Adrenal gland (tissue), 12 donors: ENCODE measurements around the gene LTB4R. TPM values are rescaled to one million over a fixed set of nuclear protein-coding genes. Genes with fewer than 3 reads are reported as not detected.
A peak's percentile ranks its signal among the peaks of the same experiment; 100 is the strongest.

Experiments
- DNase-seq, 7 donors: peaks; one replicate each; pipeline ENCODE4 v3.0.0-alpha.2; 2019 to 2020
- H3K27ac ChIP-seq, 5 donors: fragments of 200-600 bp; sonication (generic) in 4 of 5; 1 replicate in 3 of 5; 2 replicates in 2 of 5; pipeline versions ENCODE4 v1.5.1 to v1.8.0; 2016 to 2020; ENCODE audit warnings: mild to moderate bottlenecking in 1 of 5
- H3K27me3 ChIP-seq: fragments of 200-600 bp; 2 replicates; pipeline ENCODE4 v1.8.0; 2021
- H3K36me3 ChIP-seq, 2 donors: fragments of 200-600 bp; replicated peaks in 1 of 2; 1 replicate in 1 of 2; 2 replicates in 1 of 2; pipeline versions ENCODE4 v1.5.1 to v1.8.0; 2018 to 2022
- H3K4me1 ChIP-seq, 2 donors: fragments of 200-600 bp; replicated peaks in 1 of 2; 1 replicate in 1 of 2; 2 replicates in 1 of 2; pipeline versions ENCODE4 v1.5.1 to v1.8.0; 2018 to 2021
- H3K4me3 ChIP-seq, 4 donors: fragments of 200-600 bp; sonication (generic) in 3 of 4; one replicate each; pipeline ENCODE4 v1.5.1; 2016 to 2018
- H3K9me3 ChIP-seq, 3 donors: fragments of 200-600 bp; sonication (generic) in 1 of 3; replicated peaks in 1 of 3; 1 replicate in 2 of 3; 2 replicates in 1 of 3; pipeline versions ENCODE4 v1.5.1 to v1.8.0; 2016 to 2021
- POLR2A ChIP-seq, 2 donors: fragments of 450-650 bp; IDR thresholded peaks; one replicate each; pipeline ENCODE4 v1.6.1; 2017; ENCODE audit warnings: antibody characterized with exemption in 2 of 2, mild to moderate bottlenecking in 2 of 2, moderate library complexity in 1 of 2
- WGBS, 4 donors: extraction: QIAGEN DNeasy Blood & Tissue Kit in 2 of 4; methylation state at CpG; one replicate each; pipeline versions ENCODE4 v1.1.5 to v1.1.7; 2013 to 2017; 5-methylcytosine and 5-hydroxymethylcytosine counted together
- intact Hi-C, 2 donors: fragments of 100-400 bp; cut with DNase I; formaldehyde crosslinking; loops; one replicate each; pipeline versions ENCODE4 v1.14.1 to v1.15.0; 2022 to 2023
- polyA plus RNA-seq, 3 donors: library from polyadenylated mRNA; stranded (reverse); fragments of 200-250 nt in 2 of 3; fragments of 350-450 nt in 1 of 3; fragmentation: Illumina TruSeq in 1 of 3; extraction: RNeasy Lipid Tissue Mini Kit (QIAGEN cat#74804) in 1 of 3; gene quantifications; one replicate each; pipeline ENCODE4 v1.2.3, GENCODE V29; 2013 to 2014
- total RNA-seq, 9 donors: library from RNA; depleted of rRNA in 4 of 9; stranded (reverse); fragments of >200 nt in 4 of 9; fragments of 120-200 nt in 1 of 9; fragmentation: NEBNext Ultra II Directional in 1 of 9; extraction: Animal tissue kit (Norgen Biotek cat#: 25700) in 1 of 9; gene quantifications; one replicate each; pipeline versions ENCODE4 v1.1.0 to v1.2.4, GENCODE V29; 2013 to 2023
- TF ChIP-seq, protein P1 (sequence below), 6 experiments: fragments of 450-650 bp in 4 of 6; fragments of 200-600 bp in 2 of 6; sonication (generic) in 1 of 6; IDR thresholded peaks; 1 replicate in 5 of 6; 2 replicates in 1 of 6; pipeline versions ENCODE4 v1.5.1 to v1.8.0; 2016 to 2021; ENCODE audit warnings: antibody characterized with exemption in 6 of 6, mild to moderate bottlenecking in 2 of 6, moderate library complexity in 1 of 6
- donor health status: healthy with polysubstance abuse.
- donor health status: Bipolar disorder and iron deficiency.
- donor health status: DM: yes; HTN: yes; CAD: no.
- donor health status: DM: no; HTN: no; CAD: no.
- donor health status: DM: no; HTN: no; CAD: no.
- donor health status: DM: yes; HTN: yes; CAD: no.

The LTB4R gene
- total and polyA plus RNA-seq, 12 donors: 1.4 to 30.2 (median 11.6) TPM

DNA sequence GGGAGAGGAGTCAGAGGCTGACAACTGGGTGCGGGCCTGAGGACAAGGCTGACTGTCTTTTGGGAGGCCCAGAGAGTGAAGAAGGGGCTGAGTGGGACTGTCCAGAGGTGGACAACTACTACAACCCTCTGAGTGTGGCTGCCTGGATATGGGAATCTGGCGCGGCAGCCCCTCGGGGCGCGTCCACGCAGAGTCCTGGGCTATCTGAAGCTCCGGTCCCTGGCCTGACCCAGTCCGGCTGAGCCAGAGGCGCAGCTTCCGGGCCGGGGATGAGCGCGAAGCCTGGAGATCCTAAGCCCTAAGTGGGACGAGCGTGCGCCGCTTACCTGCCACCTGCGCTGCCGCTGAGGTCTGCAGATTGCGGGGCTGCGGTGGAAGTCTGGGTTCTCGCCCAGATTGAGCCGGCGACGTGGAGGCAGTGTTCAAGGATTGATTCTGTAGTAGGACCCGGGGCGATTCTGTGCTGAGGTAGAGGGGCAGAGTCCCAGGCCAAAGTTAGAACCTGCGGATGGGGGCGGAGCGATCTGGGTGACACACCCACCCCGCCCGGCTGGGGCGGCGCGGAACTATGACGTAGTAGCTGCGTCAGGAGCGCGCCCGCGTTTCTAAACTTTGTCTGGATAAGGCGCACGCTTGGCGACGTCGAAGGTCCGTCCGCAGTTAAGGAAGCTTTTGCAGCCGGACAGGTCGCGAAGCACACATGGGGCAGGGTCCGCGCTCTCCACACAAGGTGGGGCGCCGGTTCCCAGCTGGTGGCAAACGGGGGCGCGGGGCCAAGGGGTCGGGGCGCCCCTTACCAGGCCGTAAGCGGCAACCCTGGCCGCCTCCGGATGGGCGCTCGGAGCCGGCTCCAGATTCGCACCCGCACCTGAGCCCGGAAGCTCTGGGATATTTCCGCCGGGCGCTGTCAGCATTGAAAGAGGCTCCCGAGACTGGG, 11.8 kb upstream of the LTB4R start, which contains the start of the genes DHRS1 and NOP9:
Gene DHRS1 (minus strand): TSS at position 526 of the 937 bp plus-strand sequence. CDS start 674 bp downstream, outside the sequence.
Gene NOP9 (plus strand): TSS at position 596 of the 937 bp plus-strand sequence. CDS start 105 bp downstream, at position 701.
- Histone ChIP-seq H3K36me3 (peaks cover 0 to 44% of the 10 kb centered on the region in 2 donors), H3K27me3 (no peaks in the 10 kb centered on the region), H3K4me3 (peak within 1 kb of the TSS; percentile 33 to 84 (median 80)), H3K9me3 (no peaks in the 10 kb centered on the region), H3K4me1 (peaks cover 19 to 31% of the 10 kb centered on the region in 2 donors), H3K27ac (peak within 1 kb of the TSS in 4 of 5 donors; percentile 28 to 87 (median 82))
- DNase-seq: peak; percentile 89 to 97 (median 94)
- intact Hi-C loops: loop anchor here in 1 of 2 donors (10.0 kb wide), 2 partner anchors 55 to 245 kb away; partner anchors contain the start of genes CARMIL3 and TINF2
- WGBS, 4 donors: 1 to 3% (median 1%) methylated on average over 8 to 75 of the region's 75 CpGs
- TF ChIP-seq POLR2A (IDR thresholded peaks at IDR 0.05): peak; percentile 61 to 73
- TF ChIP-seq, protein P1, sequence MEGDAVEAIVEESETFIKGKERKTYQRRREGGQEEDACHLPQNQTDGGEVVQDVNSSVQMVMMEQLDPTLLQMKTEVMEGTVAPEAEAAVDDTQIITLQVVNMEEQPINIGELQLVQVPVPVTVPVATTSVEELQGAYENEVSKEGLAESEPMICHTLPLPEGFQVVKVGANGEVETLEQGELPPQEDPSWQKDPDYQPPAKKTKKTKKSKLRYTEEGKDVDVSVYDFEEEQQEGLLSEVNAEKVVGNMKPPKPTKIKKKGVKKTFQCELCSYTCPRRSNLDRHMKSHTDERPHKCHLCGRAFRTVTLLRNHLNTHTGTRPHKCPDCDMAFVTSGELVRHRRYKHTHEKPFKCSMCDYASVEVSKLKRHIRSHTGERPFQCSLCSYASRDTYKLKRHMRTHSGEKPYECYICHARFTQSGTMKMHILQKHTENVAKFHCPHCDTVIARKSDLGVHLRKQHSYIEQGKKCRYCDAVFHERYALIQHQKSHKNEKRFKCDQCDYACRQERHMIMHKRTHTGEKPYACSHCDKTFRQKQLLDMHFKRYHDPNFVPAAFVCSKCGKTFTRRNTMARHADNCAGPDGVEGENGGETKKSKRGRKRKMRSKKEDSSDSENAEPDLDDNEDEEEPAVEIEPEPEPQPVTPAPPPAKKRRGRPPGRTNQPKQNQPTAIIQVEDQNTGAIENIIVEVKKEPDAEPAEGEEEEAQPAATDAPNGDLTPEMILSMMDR (IDR thresholded peaks at IDR 0.05): no peak

DNA sequence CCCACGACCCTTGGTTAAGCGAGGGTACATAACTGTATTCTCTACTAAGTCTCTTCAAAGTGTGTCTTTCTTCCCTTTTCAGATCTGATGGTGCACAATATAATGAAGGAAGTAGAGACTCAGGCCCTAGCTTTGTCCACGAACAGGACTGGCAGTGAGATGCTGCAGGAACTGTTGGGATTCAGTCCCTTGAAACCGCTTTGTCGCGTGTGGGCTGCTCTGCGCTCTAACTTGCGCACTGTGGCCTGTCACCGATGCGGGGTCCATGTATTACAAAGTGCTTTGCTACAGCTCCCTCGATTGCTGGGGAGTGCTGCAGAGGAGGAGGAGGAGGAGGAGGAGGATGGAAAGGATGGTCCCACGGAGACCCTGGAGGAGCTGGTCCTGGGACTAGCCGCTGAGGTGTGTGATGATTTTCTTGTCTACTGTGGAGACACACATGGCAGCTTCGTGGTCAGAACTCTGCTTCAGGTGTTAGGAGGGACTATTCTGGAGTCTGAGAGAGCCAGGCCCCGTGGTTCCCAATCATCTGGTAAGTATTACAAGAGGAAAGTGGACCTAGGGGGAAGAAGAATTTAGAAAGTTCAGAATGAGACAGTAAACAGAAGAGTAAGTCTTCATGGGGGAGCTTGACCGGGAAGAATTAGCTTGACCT, 10.8 kb upstream of the LTB4R start:
- Histone ChIP-seq H3K4me1 (peaks cover 19 to 31% of the 10 kb centered on the region in 2 donors), H3K4me3 (peak overlapping the region; percentile 33 to 84 (median 74)), H3K9me3 (no peaks in the 10 kb centered on the region), H3K36me3 (peaks cover 0 to 51% of the 10 kb centered on the region in 2 donors), H3K27ac (peak overlapping the region in 4 of 5 donors; percentile 28 to 87 (median 82)), H3K27me3 (no peaks in the 10 kb centered on the region)
- intact Hi-C loops: loop anchor here in 1 of 2 donors (10.0 kb wide), 1 partner anchor 56 kb away; the partner anchor contains the start of gene TINF2
- DNase-seq: no peak
- TF ChIP-seq POLR2A (IDR thresholded peaks at IDR 0.05): no peak
- TF ChIP-seq, protein P1 (IDR thresholded peaks at IDR 0.05): no peak
- WGBS, 4 donors: 21 to 27% (median 24%) methylated on average over 16 of the region's 16 CpGs

DNA sequence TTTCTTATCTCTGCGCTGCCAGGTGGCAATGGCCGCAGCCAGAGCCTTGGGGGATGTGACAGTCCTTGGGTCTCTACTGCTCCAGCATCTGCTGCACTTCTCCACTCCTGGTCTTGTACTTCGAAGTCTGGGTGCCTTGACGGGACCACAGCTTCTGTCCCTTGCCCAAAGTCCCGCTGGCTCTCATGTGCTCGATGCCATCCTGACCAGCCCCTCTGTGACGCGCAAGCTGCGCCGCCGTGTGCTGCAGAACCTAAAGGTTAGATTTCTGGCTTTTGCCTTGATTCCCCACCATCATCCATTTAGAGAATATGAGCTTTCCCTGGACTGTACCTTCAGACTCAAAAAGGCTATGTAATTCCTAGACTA, 7.3 kb upstream of the LTB4R start:
- WGBS, 4 donors: 95 to 98% (median 96%) methylated on average over 9 to 11 of the region's 11 CpGs

More for the DNA sequence above, 7.3 kb upstream of the LTB4R start:
- Histone ChIP-seq H3K36me3 (peaks cover 0 to 68% of the 10 kb centered on the region in 2 donors), H3K27ac (no peak overlapping the region), H3K4me3 (no peak overlapping the region), H3K4me1 (peaks cover 11 to 31% of the 10 kb centered on the region in 2 donors), H3K9me3 (no peaks in the 10 kb centered on the region), H3K27me3 (no peaks in the 10 kb centered on the region)
- TF ChIP-seq, protein P1 (IDR thresholded peaks at IDR 0.05): no peak
- no peak for TF ChIP-seq POLR2A (IDR thresholded peaks at IDR 0.05)
- DNase-seq: no peak
- intact Hi-C loops: loop anchor here in 1 of 2 donors (10.0 kb wide), 1 partner anchor 59 kb away; the partner anchor contains the start of gene TINF2
